GM21360 (cell line): ENCODE results near the gene DPEP2.
A peak's percentile ranks its signal among the peaks of the same experiment; 100 is the strongest.
"Not testable (repeated sequence)": the region's sequence is repeated elsewhere in the genome, so short reads cannot be mapped to it uniquely, and the experiment has no call there.

Experiments
- ATAC-seq: cut with Tn5 transposase; IDR thresholded peaks from one replicate; pipeline ENCODE4 v1.9.1; 2021; ENCODE audit warnings: mild to moderate bottlenecking, moderate library complexity; ENCODE audit not compliant: unreplicated experiment

DPEP2 gene, protein sequence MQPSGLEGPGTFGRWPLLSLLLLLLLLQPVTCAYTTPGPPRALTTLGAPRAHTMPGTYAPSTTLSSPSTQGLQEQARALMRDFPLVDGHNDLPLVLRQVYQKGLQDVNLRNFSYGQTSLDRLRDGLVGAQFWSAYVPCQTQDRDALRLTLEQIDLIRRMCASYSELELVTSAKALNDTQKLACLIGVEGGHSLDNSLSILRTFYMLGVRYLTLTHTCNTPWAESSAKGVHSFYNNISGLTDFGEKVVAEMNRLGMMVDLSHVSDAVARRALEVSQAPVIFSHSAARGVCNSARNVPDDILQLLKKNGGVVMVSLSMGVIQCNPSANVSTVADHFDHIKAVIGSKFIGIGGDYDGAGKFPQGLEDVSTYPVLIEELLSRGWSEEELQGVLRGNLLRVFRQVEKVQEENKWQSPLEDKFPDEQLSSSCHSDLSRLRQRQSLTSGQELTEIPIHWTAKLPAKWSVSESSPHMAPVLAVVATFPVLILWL

DNA sequence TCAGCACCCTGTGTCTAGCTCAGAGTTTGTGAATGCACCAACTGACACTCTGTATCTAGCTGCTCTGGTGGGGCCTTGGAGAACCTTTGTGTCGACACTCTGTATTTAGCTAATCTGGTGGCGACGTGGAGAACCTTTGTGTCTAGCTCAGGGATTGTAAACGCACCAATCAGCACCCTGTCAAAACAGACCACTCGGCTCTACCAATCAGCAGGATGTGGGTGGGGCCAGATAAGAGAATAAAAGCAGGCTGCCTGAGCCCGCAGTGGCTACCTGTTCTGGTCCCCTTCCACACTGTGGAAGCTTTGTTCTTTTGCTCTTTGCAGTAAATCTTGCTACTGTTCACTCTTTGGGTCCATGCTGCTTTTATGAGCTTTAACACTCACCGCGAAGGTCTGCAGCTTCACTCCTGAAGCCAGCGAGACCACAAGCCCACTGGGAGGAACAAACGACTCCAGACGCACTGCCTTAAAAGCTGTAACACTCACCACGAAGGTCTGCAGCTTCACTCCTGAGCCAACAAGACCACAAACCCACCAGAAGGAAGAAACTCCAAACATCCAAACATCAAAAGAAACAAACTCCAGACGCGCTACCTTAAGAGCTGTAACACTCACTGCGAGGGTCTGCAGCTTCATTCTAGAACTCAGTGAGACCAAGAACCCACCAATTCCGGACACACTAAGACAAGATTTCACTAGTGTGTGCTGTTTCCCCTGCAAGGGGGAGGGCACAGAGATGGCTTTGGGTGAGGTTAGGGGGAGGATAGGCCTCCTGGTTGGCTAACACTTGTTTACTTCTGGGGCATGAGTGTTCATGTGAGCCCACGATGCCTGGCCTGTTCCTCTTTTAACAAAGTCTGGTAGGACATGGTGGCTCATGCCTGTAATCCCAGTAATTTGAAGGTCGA is at the start of gene DPEP2:
DPEP2 (minus strand) TSS at position 706 of the 910 bp plus-strand sequence. CDS start 6,272 bp downstream, outside the sequence.
- not testable (repeated sequence) for ATAC-seq

DNA sequence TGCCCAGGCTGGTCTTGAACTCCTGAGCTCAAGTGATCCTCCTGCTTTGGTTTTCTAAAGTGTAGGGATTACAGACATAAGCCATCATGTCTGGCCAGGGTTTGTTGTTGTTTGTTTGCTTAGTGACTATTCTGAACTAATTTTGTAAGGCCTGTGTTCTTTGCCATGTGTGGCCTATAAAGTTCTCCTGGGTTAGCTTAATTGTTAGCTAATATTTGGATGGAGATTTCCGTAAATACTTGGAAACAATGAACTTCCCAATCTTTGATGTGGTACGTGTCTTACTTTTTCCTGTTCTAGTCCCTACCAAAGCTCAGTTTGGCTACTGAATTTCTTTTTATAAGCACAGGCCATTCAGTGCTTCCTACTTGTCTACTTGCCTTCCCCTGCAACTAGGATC is 48.7 kb upstream of the DPEP2 start:
- no peak for ATAC-seq

DNA sequence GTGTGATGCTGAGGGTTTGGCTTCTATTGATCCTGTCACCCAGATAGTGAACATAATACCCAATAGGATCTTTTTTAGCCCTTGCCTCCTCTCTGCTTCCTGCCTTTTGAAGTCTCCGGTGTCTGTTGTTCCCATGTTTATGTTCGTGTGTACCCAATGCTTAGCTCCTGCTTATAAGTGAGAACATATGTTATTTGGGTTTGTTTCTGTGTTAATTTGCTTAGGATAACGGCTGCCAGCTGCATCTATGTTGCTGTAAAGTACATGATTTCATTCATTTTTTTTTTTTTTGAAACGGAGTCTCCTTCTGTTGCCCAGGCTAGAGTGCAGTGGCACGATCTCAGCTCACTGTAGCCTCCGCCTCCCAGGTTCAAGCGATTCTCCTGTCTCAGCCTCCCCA is 46.8 kb upstream of the DPEP2 start:
- no peak for ATAC-seq

DNA sequence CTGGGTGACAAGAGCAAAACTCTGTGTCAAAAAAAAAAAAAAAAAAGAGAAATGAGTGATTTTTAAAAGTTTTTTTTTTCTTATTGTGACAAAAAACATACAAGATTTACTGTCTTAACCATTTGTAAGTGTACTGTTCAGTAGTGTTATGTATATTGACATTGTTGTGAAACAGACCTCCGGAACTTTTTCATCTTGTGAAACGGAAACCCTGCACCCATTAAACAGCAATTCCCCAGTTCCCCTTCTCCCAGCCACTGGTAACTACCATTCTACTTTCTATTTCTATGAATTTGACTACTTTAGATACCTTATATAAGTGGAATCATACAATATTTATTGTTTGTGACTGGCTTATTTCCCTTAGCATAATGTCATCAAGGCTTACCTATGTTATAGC is 42.5 kb upstream of the DPEP2 start:
- ATAC-seq, result no peak

DNA sequence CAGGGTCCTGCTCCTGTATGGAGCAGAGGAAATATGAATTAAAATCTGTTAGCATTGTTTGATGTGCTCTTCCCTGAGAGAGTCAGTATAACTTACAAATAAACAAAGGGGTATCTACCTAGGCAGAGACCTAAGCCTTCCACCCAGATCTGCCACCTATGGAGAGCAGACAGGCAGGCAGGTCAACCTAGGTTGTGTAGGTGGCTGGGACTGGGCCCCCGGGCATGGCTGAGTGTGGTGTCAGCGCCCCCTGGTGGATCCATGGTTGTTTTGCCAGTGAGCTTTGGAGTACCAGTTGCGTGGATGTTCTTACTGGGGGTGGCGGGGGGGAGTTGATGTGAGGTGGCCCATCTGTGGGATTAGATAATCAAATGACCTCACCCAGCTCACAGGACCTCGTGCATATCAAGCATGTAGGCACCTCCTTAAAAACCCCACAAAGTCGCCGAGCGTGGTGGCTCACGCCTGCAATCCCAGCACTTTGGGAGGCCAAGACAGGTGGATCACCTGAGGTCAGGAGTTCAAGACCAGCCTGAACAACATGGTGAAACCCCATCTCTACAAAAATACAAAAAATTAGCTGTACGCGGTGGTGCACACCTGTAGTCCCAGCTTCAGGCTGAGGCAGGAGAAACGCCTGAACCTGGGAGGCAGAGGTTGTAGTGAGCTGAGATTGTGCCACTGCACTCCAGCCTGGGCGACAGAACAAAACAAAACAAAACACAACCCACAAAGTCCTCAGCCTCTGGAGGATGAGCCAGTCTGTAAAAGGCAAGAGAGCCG is 41.4 kb upstream of the DPEP2 start:
- peak; percentile 64 for ATAC-seq

DNA sequence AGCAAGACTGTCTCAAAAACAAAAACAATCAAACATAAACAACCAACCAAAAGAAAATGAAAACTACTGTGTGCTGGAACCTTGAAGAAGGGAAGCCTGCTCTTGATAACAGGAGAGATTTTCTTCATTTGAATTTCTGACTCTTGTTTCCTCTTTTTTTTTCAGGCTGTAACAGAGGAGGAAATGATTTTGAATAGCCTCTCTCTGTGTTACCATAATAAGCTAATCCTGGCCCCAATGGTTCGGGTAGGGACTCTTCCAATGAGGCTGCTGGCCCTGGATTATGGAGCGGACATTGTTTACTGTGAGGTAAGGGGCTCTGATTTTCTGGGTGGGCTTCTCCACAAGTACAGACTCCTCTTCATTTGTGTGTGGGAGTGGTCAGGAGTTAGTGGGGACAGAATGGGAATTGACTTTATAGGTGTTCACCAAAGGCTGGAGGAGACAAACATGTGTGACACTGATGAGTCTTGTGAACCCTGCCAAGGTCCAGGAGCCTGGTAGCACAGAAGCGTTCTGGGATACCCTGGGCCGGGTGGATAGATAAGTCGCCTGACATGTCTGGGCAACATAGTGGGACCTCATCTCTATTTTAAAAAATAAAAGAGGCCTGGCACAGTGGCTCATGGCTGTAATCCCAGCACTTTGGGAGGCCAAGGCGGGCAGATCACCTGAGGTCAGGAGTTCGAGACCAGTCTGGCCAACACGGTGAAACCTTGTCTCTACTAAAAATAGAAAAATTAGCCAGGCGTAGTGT is 38.7 kb upstream of the DPEP2 start:
- no peak for ATAC-seq

DNA sequence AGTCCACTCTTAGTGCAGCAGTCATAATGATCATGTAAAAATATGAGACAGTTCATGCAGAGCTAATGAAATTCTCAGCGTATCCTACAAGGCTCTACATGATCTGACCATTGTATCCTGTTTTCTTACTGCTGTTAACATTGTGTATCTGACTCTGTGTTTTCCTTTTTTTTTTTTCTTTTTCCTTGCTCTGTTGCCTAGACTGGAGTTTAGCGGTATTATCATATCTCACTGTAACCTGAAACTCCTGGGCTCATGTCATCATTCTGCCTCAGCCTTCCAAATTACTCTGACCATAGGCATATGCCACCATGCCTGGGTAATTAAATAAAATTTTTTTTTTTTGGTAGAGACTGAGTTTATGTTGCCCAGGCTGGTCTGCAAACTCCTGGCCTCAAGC is 35.9 kb upstream of the DPEP2 start:
- no peak for ATAC-seq

DNA sequence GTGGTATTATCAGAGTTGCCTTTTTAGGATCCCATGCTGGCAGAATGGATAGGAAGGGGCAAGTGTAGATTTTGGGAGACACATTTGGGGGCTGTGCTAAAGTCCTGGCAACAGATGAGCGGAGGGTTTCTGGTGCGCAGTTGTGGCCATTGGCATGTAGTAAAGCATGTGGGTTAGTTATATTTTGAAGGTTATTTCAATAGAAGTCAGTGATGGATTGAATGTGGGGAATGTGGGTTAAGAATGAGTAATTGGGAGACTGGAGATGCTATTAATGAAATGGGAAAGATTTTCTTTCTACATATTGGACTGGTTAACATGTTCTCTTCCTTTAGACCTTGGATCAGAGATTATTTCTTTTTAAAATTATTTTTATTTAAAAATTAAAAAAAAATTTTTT is 33.8 kb upstream of the DPEP2 start:
- ATAC-seq, result no peak

DNA sequence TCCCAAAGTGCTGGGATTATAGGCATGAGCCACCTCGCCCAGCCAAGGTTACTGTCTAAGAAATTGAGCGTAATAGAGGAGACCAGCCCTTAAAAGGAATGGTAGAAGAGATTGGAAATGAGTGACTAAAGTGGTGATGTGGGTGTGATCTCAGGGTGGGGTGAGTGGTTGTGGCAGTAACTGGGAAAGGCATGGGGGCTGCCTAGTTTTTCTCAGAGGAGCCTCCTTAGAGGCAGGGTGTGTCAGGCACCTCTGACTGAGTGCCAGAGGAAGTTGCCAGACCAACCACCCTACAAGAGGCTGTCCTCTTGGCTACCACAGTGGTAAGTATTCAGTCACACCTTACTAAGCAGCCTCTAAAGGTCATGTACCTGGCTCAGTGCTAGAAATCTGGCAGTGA is 32.7 kb upstream of the DPEP2 start:
- ATAC-seq, result no peak

DNA sequence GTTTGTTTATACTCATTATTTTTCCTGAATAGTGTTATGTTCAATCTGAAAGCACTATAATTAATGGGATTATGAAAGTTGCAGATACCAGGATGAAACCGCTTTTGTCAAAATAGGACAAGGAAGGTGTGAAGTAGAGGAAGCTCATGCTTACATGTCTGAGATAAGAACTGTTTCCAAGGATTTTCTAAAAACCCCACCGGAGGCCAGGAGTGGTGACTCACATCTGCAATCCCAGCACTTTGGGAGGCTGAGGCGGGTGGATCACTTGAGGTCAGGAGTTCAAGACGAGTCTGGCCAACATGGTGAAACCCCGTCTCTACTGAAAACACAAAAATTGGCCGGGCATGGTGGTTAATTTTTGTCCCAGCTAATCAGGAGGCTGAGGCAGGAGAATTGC is 30.8 kb upstream of the DPEP2 start:
- ATAC-seq, result not testable (repeated sequence)

DNA sequence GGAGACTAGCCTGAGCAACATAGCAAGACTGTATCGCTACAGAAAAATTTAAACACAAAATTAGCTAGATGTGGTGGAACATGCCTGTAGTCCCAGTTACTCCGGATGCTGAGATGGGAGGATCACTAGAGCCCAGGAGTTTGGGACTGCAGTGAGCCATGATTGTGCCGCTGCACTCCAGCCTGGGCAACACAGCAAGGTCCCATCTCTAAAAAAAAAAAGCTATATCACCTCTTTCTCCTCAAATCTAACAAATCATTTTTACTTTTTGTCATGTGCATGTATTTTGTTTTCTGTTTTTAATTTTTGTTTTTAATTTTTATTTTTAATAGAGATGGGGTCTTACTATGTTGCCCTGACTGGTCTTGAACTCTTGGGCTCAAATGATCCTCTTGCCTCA is 29.7 kb upstream of the DPEP2 start:
- no peak for ATAC-seq

DNA sequence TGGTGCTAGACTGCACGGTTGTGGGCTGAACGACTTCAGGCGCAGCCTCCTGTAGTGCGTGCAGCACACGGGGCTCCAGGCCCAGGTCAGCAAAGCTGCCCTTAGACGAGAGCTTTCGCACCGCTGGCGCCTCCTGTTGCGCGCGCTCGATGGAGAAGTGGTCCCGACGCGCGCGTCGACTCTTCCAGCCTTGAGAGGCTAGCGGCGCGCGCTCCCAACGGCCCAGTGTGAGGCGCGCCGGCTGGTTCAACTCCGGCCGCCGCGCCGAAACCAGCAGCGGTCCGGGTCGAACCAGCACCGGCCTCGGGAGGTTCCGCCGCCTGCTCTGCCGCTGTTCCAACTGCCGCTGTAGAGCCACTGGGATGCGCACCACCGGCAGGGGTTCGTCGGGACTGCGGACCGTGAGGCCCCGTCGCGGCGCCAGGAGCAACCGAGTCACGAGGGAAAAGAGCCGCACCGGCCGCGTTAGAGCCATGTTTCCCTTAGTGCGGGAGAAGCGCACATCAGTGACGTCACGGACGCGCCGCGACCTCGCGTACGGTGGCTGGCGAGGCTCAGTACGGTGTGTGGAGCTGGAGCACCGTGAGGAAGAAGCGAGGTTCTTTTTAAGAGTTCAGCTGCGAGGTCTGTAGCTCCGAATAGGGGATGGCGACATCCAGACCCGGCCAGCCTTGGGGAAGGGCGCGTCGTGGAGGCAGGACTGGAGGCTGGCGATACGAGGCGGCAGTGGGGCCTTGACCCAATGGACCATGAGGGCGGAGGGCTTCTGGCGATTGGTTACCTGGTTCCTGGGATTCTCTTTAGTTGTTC is 23.6 kb upstream of the DPEP2 start, which contains the start of the genes DDX28 and DUS2:
DDX28 (minus strand) TSS at position 505 of the 810 bp plus-strand sequence; CDS start at position 475, 30 bp downstream.
DUS2 (plus strand) TSS at position 557 of the 810 bp plus-strand sequence. CDS start 14,740 bp downstream, outside the sequence.
- ATAC-seq, result peak; percentile 66

DNA sequence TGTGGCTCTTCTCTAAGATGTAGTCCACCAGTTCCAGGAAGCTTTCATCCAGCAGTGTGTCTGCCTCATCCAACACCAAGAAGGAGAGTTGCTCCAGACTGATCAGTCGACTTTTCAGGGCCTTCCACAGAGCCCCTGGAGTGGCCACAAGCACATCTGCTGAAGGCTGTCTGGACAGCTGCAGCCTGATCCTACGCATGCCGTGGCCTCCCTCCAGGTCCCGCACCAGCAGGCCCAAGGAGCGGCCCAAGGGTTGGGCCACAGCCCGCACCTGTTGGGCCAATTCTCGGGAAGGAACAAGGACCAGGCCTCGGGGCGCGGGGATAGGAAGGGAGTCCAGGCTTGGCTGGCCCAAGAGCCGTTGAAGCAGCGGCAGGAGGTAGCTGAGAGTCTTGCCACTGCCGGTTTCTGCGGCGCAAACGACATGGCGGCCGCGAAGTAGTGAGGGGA is 23.0 kb upstream of the DPEP2 start:
- ATAC-seq, result no peak

DNA sequence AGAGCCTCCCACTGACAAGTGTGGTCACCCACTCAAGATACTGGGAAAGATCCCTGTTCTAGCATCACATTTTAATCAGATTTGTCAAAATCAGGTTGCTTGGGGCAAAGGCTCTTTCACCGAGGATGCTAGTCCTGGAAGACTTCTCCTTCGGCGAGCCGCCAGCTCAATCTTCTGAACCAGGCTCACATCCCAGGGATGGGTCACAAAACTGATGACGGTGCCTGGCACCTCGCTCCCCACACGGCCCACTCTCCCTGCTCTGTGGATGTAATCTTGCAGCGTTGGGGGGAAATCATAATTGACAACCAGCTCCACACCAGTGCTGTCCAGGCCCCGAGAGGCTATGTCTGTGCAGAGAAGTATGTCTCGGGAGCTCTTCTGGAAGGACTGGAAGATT is 22.2 kb upstream of the DPEP2 start:
- no peak for ATAC-seq

DNA sequence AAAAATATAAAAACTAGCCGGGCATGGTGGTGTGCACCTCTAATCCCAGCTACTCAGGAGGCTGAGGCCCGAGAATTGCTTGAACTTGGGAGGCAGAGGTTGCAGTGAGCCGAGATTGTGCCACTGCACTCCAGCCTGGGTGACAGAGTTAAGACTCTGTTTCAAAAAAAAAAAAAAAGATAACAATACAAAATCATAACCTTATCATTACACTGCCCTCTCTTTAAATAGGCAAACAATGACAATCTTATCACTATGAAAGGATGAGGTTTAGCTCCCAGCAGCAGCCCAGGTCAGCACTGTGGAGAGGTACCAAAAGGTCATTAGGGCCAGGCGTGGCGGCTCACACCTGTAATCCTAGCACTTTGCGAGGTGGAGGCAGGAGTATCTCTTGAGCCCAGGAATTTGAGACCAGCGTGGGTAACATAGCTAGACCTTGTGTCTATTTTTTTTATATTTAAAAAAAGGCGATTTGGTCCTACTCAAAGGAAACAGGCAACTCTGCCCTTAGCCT is 19.9 kb upstream of the DPEP2 start:
- ATAC-seq, result no peak

DNA sequence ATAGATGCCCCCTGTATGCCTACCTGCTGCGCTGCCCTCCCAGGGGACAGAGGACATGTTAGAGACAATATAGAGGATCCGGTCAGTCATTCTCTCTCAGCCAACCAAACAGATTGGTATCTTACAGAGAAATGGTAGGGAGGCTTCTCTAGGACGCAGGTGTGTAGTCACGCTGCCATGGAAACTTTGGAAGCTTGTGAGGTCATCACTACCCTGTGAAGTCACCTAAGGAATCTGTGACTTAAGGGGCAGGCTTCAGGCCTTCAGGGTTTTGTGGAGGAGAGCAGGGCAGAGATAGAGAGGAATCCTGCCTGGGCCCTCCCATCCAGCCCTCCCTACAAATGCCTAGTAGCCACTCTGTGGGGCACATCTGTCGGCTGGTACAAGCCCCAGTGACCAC is 16.4 kb upstream of the DPEP2 start, which contains the start of gene DPEP2NB:
DPEP2NB (minus strand) TSS at position 231 of the 400 bp plus-strand sequence; CDS start at position 90, 141 bp downstream.
- no peak for ATAC-seq

DNA sequence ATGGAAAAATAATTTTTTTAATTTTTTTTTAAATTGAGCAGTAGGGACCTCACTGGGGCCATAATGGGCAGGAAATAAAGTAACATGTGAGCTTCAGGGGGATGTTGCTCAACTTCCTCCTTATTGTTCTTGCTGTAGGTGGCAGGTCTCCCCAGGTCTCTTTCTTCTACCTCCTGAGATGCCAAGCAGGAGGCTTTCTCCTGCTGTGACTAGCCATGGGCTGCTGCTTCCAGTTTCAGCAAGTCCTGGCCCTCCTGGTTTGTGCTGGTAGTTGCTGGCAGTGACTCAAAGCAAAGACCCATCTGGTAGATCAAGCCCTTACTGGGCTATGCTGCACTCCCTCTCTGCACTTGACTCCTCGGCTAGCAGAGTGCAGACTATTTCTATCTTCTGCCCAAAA is 14.2 kb upstream of the DPEP2 start:
- no peak for ATAC-seq

DNA sequence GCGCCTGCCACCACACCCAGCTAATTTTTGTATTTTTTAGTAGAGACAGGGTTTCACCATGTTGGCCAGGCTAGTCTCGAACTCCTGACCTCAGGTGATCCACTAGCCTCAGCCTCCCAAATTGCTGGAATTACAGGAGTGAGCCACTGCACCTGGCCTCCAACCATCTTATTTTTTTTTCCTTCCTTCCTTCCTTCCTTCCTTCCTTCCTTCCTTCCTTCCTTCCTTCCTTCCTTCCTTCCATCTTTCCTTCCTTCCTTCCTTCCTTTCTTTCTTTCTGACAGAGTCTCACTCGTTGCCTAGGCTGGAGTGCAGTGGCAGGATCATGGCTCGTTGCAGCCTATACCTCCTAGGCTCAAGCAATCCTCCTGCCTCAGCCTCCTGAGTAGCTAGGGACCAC is 10.6 kb upstream of the DPEP2 start:
- ATAC-seq, result not testable (repeated sequence)
